ENCODE measurements around the gene GBA2. TPM values are rescaled to one million over a fixed set of nuclear protein-coding genes. Genes with fewer than 3 reads are reported as not detected.

Gene GBA2
- total and polyA plus RNA-seq, 8 donors: 26.5 to 210 (median 56.6) TPM

DNA sequence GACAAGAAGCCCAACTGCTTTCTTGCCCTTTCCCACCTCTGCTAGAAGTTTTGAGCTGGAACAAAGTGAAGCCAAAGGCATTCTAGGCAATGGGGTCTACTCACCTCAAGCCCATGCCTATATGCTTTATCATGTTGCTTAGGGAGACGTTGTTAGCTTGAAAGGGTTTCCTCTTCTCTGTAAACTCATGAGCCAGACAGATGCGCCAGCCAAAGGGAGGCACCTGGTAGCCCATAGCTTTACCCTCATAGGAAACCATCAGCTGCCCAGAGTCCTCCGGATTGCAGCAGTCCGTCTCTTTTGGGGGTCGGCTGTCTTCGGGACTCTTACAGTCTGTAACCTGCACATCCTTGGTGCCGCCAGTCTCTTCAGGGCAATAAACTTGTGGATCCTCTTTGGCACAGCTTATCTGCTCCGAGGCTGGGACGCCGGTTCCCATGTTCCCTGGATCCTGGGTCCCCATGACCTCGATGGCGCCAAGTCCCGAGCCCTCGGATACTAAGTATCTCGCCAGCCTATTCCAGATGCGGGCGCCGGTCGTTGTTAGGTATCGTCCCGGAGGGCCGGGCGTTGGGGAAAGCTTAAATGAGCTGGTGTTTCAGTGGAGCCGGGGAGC, 678 bp downstream of the GBA2 start:
- Histone ChIP-seq H3K27ac (peak overlapping the region; percentile 87 to 96 (median 95)), H3K4me3 (peak overlapping the region; percentile 75 to 94 (median 79)), H3K4me1 (peaks cover 36 to 67% (median 55%) of the 10 kb centered on the region in 4 donors), H3K9me3 (no peaks in the 10 kb centered on the region), H3K27me3 (no peaks in the 10 kb centered on the region), H3K36me3 (peaks cover 44 to 49% (median 45%) of the 10 kb centered on the region in 4 donors)
- intact Hi-C loops (cut with DNase I; ENCODE audit: low total_unique reads): no loop called here
- no peak for DNase-seq
- TF ChIP-seq EP300 (IDR thresholded peaks at IDR 0.05) (no peak), POLR2AphosphoS5 (IDR thresholded peaks at IDR 0.05) (no peak), POLR2A (IDR thresholded peaks at IDR 0.05) (no peak)
- TF ChIP-seq, protein P1, sequence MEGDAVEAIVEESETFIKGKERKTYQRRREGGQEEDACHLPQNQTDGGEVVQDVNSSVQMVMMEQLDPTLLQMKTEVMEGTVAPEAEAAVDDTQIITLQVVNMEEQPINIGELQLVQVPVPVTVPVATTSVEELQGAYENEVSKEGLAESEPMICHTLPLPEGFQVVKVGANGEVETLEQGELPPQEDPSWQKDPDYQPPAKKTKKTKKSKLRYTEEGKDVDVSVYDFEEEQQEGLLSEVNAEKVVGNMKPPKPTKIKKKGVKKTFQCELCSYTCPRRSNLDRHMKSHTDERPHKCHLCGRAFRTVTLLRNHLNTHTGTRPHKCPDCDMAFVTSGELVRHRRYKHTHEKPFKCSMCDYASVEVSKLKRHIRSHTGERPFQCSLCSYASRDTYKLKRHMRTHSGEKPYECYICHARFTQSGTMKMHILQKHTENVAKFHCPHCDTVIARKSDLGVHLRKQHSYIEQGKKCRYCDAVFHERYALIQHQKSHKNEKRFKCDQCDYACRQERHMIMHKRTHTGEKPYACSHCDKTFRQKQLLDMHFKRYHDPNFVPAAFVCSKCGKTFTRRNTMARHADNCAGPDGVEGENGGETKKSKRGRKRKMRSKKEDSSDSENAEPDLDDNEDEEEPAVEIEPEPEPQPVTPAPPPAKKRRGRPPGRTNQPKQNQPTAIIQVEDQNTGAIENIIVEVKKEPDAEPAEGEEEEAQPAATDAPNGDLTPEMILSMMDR (IDR thresholded peaks at IDR 0.05): no peak
- WGBS, 5 donors: 0 to 1% (median 0%) methylated on average over 23 to 24 of the region's 24 CpGs

DNA sequence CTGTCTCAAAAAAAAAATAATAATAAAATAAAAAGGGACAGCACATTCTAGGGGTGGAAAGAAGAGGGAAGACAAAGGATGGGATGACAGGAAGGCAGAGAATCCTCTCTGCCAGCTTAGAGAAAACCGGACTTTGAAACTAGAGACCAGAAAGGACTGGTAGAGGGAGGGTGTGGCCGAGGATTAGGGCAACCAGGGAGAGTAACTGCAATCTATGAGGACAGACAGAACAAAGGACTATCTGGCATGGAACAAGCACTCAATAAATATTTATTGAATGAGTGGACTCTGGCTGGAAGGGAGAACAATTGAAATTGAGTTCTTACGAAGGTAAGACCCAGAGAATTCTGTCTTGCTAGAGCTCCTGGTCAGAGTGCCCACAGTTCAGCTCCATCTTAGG, 2.4 kb downstream of the GBA2 start:
- Histone ChIP-seq H3K4me3 (peak overlapping the region; percentile 75 to 94 (median 79)), H3K9me3 (no peaks in the 10 kb centered on the region), H3K27ac (peak overlapping the region; percentile 47 to 96 (median 93)), H3K27me3 (no peaks in the 10 kb centered on the region), H3K36me3 (peaks cover 41 to 49% (median 45%) of the 10 kb centered on the region in 4 donors), H3K4me1 (peaks cover 36 to 72% (median 58%) of the 10 kb centered on the region in 4 donors)
- 14 to 34% (median 21%) methylated on average over 3 of the region's 3 CpGs for WGBS, 5 donors
- DNase-seq: peak in 1 of 2 donors; percentile 54
- TF ChIP-seq POLR2A (IDR thresholded peaks at IDR 0.05): no peak
- TF ChIP-seq POLR2AphosphoS5 (IDR thresholded peaks at IDR 0.05): peak in 1 of 3 donors; percentile 61
- intact Hi-C loops (cut with DNase I; ENCODE audit: low total_unique reads): no loop called here

DNA sequence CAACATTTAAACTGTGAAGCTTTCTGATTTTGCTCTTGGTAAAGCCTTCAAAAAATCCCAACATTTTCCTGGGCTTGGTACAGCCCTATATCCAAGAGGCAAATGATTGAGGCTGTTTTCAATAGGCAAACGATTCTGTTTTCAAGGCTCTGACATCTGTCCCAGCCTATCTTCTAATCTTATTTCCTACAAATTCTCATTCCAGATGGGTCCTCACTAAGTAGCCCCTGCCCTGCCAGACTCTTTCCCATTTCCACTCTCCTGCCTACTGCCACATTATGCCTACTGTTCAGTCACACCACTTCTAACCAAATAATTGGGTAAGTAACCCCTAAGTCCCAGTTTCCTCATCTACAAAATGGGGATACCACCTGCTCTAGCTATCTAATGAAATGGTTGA, 3.5 kb downstream of the GBA2 start:
- no peak for TF ChIP-seq POLR2A (IDR thresholded peaks at IDR 0.05)
- TF ChIP-seq, protein P1 (IDR thresholded peaks at IDR 0.05): no peak
- no peak for TF ChIP-seq POLR2AphosphoS5 (IDR thresholded peaks at IDR 0.05)
- no peak for TF ChIP-seq EP300 (IDR thresholded peaks at IDR 0.05)
- WGBS, 5 donors: 35 to 57% (median 52%) methylated on average over 1 of the region's 1 CpG
- intact Hi-C loops (cut with DNase I; ENCODE audit: low total_unique reads): no loop called here

DNA sequence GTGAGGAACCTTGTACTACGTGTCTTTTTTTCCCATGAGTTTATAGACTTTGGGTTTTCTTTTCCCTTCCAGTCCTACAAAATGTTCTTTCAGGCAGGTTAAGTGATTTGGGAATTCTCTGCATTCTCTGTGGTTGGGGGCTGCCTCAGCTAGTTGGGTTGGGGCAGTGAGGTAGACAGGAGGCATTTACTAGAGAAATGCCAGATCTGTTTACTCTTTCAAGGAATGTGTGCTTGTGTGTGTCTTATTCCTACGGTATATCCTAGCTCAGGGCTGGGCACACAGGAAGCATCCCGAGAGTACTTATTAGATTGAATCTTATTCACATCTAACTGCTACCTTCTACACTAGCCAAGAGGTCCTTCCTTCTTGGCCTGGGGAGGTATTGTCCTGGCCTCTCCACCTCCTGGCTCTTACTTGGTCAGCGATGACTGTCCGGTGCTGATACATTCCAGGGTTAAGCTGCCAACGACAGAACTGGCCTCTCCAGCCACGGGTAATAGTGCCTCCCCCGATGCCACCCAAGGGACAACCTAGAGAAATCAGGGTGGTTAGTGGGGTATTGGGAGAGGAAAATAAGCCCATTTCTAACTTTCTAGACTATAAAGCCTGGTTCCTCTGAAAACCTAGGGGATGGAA, 5.0 kb downstream of the GBA2 start:
- H3K27me3 ChIP-seq: no peaks in the 10 kb centered on the region
- DNase-seq: peak in 1 of 2 donors; percentile 13
- peaks cover 28 to 56% (median 44%) of the 10 kb centered on the region in 4 donors for H3K4me1 ChIP-seq
- peak overlapping the region in 3 of 5 donors; percentile 3 to 96 (median 87) for H3K27ac ChIP-seq
- intact Hi-C loops (cut with DNase I; ENCODE audit: low total_unique reads): no loop called here
- no peak overlapping the region for H3K4me3 ChIP-seq
- peaks cover 54 to 61% (median 60%) of the 10 kb centered on the region in 4 donors for H3K36me3 ChIP-seq
- TF ChIP-seq EP300 (IDR thresholded peaks at IDR 0.05) (no peak), POLR2AphosphoS5 (IDR thresholded peaks at IDR 0.05) (no peak), POLR2A (IDR thresholded peaks at IDR 0.05) (no peak)
- TF ChIP-seq, protein P1 (IDR thresholded peaks at IDR 0.05): no peak
- H3K9me3 ChIP-seq: no peaks in the 10 kb centered on the region
- WGBS, 5 donors: 77 to 87% (median 85%) methylated on average over 8 of the region's 8 CpGs

More for the DNA sequence above, 3.5 kb downstream of the GBA2 start:
- DNase-seq: no peak
- peaks cover 39 to 49% (median 45%) of the 10 kb centered on the region in 4 donors for H3K36me3 ChIP-seq
- H3K4me3 ChIP-seq: peak overlapping the region; percentile 75 to 94 (median 79)
- no peaks in the 10 kb centered on the region for H3K27me3 ChIP-seq
- H3K9me3 ChIP-seq: no peaks in the 10 kb centered on the region
- peak overlapping the region in 3 of 5 donors; percentile 87 to 96 (median 95) for H3K27ac ChIP-seq
- H3K4me1 ChIP-seq: peaks cover 36 to 67% (median 55%) of the 10 kb centered on the region in 4 donors
